PFSK-1 (cell line): ENCODE measurements around the gene CTNND2.

Experiments used
- POLR2AphosphoS5 ChIP-seq: IDR thresholded peaks from 2 replicates; pipeline ENCODE4 v1.6.1; 2012; ENCODE audit warnings: low read depth, mild to moderate bottlenecking, control low read depth, low read length, moderate library complexity
- SIN3A ChIP-seq: IDR thresholded peaks from 2 replicates; pipeline ENCODE4 v1.6.1; 2012; ENCODE audit warnings: mild to moderate bottlenecking, low read length, moderate library complexity, borderline replicate concordance; ENCODE audit not compliant: insufficient read depth
- TAF1 ChIP-seq: IDR thresholded peaks from 2 replicates; pipeline ENCODE4 v1.6.1; 2012; ENCODE audit warnings: low read length, control low read depth, borderline replicate concordance; ENCODE audit not compliant: insufficient read depth
- TF ChIP-seq, protein P1 (sequence below), 2 experiments: IDR thresholded peaks; 2 replicates each; pipeline versions ENCODE4 v1.6.1 to v1.8.0; 2011 to 2012; ENCODE audit warnings: low read depth in 2 of 2, low read length in 2 of 2, control low read depth in 1 of 2, inconsistent platforms in 1 of 2, mild to moderate bottlenecking in 1 of 2, moderate library complexity in 1 of 2; ENCODE audit not compliant: insufficient read depth in 1 of 2

DNA sequence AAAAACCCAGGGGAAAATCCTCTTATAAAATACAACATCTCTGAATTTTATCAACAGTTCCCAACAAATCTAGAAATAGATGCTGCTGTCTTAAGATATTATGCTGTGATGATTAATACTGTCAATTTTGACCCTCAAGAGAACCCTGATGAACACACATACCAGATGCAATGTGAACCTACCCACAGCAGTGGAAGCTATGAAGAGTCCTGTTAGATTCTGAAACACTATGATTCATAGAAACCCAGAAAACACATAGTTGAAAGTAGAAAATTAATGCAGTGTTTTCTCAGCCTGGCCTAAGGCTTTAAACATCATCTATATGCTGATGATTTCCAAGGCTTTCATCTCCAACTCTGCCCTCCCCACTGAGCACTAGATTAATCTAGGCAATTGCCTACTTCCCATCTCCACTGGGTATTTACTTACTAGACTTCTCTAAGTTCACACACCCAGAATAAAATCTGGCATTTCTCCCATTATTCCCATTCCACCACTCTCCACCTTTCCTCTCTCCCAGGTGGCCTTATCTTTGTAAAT, 296.2 kb downstream of the CTNND2 start:
- TF ChIP-seq POLR2AphosphoS5 (no peak), SIN3A (no peak), TAF1 (no peak)
- TF ChIP-seq, protein P1, sequence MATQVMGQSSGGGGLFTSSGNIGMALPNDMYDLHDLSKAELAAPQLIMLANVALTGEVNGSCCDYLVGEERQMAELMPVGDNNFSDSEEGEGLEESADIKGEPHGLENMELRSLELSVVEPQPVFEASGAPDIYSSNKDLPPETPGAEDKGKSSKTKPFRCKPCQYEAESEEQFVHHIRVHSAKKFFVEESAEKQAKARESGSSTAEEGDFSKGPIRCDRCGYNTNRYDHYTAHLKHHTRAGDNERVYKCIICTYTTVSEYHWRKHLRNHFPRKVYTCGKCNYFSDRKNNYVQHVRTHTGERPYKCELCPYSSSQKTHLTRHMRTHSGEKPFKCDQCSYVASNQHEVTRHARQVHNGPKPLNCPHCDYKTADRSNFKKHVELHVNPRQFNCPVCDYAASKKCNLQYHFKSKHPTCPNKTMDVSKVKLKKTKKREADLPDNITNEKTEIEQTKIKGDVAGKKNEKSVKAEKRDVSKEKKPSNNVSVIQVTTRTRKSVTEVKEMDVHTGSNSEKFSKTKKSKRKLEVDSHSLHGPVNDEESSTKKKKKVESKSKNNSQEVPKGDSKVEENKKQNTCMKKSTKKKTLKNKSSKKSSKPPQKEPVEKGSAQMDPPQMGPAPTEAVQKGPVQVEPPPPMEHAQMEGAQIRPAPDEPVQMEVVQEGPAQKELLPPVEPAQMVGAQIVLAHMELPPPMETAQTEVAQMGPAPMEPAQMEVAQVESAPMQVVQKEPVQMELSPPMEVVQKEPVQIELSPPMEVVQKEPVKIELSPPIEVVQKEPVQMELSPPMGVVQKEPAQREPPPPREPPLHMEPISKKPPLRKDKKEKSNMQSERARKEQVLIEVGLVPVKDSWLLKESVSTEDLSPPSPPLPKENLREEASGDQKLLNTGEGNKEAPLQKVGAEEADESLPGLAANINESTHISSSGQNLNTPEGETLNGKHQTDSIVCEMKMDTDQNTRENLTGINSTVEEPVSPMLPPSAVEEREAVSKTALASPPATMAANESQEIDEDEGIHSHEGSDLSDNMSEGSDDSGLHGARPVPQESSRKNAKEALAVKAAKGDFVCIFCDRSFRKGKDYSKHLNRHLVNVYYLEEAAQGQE (IDR thresholded peaks at IDR 0.05; ENCODE audit: insufficient read depth in 1 of 2, low read depth in 2 of 2, low read length in 2 of 2): no peak
